Stimulated activated naive B cell treated with anti-CD40 and anti-IgM and Interleukin-4, amounts not matched to agents 10 μg/mL and 1 μg/mL and 100 μg/mL, for 72 hours (primary cell): ENCODE data around the gene PPP4C.
"Not testable (repeated sequence)": the region's sequence is repeated elsewhere in the genome, so short reads cannot be mapped to it uniquely, and the experiment has no call there.

ENCODE experiments used
- ATAC-seq, 2 donors: fragments of 150-1000 bp; cut with Tn5 transposase; replicated peaks; 2 replicates each; pipeline ENCODE4 v1.10.0; 2021; ENCODE audit warnings: moderate library complexity in 1 of 2
- DNase-seq: peaks from one replicate; pipeline ENCODE4 v3.0.0; 2021
- H3K27ac Mint-ChIP-seq: one replicate; pipeline ENCODE4 v1.8.0; 2022; ENCODE audit warnings: mild to moderate bottlenecking, mixed read lengths
- H3K27me3 Mint-ChIP-seq, 2 donors: one replicate each; pipeline ENCODE4 v1.8.0; 2022; ENCODE audit warnings: mixed read lengths in 2 of 2
- H3K36me3 Mint-ChIP-seq, 2 donors: one replicate each; pipeline ENCODE4 v1.8.0; 2022; ENCODE audit warnings: mixed read lengths in 2 of 2, mild to moderate bottlenecking in 1 of 2
- H3K4me1 Mint-ChIP-seq, 2 donors: one replicate each; pipeline ENCODE4 v1.8.0; 2022; ENCODE audit warnings: mixed read lengths in 2 of 2, mild to moderate bottlenecking in 1 of 2
- H3K4me3 Mint-ChIP-seq, 2 donors: one replicate each; pipeline ENCODE4 v1.8.0; 2022; ENCODE audit warnings: mild to moderate bottlenecking in 2 of 2, mixed read lengths in 2 of 2, moderate library complexity in 1 of 2
- H3K9me3 Mint-ChIP-seq, 2 donors: one replicate each; pipeline ENCODE4 v1.8.0; 2022; ENCODE audit warnings: mixed read lengths in 2 of 2, mild to moderate bottlenecking in 1 of 2

The PPP4C gene

DNA sequence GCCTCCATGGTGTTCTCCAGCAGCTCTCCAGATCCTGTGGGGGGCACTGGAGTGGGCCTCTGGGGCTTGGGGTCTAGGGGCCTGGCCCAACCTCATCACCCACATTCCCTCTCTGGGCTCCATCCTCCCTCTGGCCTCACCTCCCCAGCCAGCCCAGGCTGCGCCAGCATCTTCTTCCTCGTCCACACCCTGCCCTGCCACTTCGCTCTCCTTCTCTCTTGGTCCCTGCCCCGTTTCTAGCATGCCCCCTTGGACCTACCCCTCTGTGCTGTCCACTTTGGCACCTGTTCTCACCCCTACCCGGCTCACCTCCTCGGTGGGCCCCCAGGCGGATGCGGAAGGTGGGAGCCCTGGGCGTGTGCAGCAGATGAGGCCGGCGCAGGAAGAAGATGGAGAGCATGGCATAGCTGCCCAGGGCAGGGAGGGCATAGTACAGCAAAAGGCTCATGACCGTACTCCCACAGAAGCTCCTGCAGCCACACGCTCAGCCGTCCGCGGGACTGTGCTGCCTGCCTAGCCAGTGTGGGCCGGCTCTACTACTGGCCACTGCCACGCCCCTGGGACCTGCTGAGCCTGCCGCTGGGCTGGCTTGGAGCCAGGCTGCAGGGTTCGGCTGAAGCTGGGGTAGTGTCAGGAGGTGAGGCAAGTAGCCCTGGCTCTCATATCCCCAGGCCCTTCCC is 37.4 kb downstream of the PPP4C start, which contains the start of gene GDPD3:
Gene GDPD3, minus strand, starts transcription at position 507 of the 680 bp plus-strand sequence. Its CDS starts 59 bp downstream, at position 448.
- H3K27ac Mint-ChIP-seq = peak within 1 kb of the TSS; percentile 1
- peaks cover 4 to 6% of the 10 kb centered on the region in 2 donors for H3K4me1 Mint-ChIP-seq
- DNase-seq = no peak
- no peak within 1 kb of the TSS for H3K4me3 Mint-ChIP-seq
- no peak for ATAC-seq
- no peaks in the 10 kb centered on the region for H3K9me3 Mint-ChIP-seq
- no peaks in the 10 kb centered on the region for H3K27me3 Mint-ChIP-seq
- peaks cover 26 to 38% of the 10 kb centered on the region in 2 donors for H3K36me3 Mint-ChIP-seq

DNA sequence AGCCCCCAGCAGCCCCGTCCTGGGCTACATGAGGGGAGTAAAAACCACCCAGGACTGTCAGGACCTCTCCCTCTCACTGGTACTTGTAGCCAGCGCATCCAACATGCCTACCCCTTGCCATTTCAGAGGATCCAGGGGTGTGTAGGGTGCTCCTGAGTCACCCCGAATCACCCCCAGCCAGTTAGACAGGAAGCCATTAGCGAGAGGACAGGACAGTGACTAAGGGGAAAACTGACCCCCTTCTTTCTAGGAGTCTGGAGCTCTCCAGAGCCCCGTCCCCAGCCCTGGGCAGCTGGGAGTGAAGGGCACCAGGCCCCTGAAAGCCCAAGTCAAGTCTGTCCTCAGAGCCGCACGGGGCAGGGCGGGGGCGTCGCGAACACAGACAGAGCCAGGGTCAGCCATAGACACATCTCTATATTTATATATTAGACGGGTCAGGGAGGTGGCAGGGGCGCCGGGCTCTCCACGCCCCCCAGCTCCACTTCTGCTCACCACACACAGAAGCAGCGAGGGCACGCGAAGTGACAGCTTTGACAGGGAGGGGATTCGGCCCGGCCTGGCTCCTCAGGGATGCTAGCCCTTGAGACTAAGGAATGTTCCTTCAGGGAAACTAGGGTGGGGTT is 38.0 kb downstream of the PPP4C start:
- H3K27me3 Mint-ChIP-seq = no peaks in the 10 kb centered on the region
- H3K9me3 Mint-ChIP-seq = no peaks in the 10 kb centered on the region
- peaks cover 27 to 38% of the 10 kb centered on the region in 2 donors for H3K36me3 Mint-ChIP-seq
- peaks cover 4 to 6% of the 10 kb centered on the region in 2 donors for H3K4me1 Mint-ChIP-seq
- no peak for ATAC-seq
- H3K27ac Mint-ChIP-seq = no peak overlapping the region
- no peak overlapping the region for H3K4me3 Mint-ChIP-seq
- DNase-seq = no peak

DNA sequence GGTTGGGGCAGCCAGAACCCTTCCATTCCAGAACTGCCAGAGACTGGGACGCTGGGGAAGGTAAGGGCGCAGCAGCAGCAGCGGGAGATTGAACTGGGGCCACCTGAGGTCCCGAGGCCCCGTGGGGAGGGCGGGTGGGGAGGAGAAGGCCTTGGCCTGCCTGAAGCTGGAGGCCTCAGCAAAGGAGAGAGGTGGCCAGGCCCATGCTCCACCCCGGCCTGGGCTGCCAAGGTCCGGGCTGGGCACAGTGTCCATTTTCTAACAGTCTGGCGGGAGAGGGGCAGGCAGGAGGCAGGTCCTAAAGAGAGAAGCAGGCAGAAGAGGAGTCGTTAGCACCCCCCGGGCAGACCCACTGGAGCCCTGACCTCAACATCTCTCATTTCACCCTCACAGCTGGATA is 38.6 kb downstream of the PPP4C start:
- no peak overlapping the region for H3K4me3 Mint-ChIP-seq
- H3K27ac Mint-ChIP-seq = no peak overlapping the region
- H3K4me1 Mint-ChIP-seq = peaks cover 4 to 6% of the 10 kb centered on the region in 2 donors
- H3K9me3 Mint-ChIP-seq = no peaks in the 10 kb centered on the region
- ATAC-seq (no peak), DNase-seq (no peak)
- H3K27me3 Mint-ChIP-seq = no peaks in the 10 kb centered on the region
- H3K36me3 Mint-ChIP-seq = peaks cover 29 to 42% of the 10 kb centered on the region in 2 donors

DNA sequence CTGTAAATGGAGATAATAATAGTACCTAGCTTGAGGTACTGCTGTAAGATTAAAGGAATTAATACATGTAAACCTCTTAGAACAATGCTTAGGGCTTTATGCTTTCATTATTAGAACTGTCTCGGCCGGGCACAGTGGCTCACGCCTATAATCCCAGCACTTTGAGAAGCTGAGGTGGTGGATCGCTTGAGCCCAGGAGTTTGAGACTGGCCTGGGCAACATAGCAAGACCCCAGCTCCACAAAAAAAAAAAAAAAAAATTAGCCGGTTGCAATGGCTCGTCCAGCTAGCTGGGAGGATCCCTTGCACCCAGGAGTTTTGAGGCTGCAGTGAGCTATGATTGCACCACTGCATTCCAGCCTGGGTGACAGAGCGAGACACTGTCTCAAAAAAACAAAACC is 39.0 kb downstream of the PPP4C start:
- peaks cover 30 to 43% of the 10 kb centered on the region in 2 donors for H3K36me3 Mint-ChIP-seq
- not testable (repeated sequence) for H3K4me3 Mint-ChIP-seq, ATAC-seq, H3K27ac Mint-ChIP-seq, H3K9me3 Mint-ChIP-seq, DNase-seq, H3K4me1 Mint-ChIP-seq, H3K27me3 Mint-ChIP-seq

DNA sequence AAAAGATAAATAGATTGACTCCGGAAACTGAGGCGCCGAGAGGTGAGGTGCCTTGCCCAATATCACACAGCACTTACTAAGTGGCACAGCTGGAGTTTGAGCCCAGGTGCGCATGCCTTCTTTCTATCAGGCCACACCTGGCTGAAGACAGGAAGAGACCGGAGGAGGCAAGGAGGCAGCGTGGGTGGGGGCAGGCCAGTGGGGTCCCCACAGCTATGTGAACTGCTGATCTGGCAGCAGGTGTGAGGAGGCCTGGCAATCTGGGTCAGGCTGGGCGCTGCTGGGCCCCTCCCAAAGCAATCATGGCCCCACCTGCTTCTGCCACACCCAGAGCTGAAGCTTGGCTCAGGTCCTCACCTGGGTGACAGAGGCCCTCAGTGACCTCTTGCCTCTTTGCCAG is 39.4 kb downstream of the PPP4C start:
- Mint-ChIP-seq H3K4me1 (peaks cover 4 to 11% of the 10 kb centered on the region in 2 donors), H3K9me3 (no peaks in the 10 kb centered on the region), H3K36me3 (peaks cover 30 to 46% of the 10 kb centered on the region in 2 donors), H3K27me3 (no peaks in the 10 kb centered on the region), H3K27ac (peak overlapping the region; percentile 47), H3K4me3 (no peak overlapping the region)
- peak in 1 of 2 donors; percentile 34 for ATAC-seq
- no peak for DNase-seq

DNA sequence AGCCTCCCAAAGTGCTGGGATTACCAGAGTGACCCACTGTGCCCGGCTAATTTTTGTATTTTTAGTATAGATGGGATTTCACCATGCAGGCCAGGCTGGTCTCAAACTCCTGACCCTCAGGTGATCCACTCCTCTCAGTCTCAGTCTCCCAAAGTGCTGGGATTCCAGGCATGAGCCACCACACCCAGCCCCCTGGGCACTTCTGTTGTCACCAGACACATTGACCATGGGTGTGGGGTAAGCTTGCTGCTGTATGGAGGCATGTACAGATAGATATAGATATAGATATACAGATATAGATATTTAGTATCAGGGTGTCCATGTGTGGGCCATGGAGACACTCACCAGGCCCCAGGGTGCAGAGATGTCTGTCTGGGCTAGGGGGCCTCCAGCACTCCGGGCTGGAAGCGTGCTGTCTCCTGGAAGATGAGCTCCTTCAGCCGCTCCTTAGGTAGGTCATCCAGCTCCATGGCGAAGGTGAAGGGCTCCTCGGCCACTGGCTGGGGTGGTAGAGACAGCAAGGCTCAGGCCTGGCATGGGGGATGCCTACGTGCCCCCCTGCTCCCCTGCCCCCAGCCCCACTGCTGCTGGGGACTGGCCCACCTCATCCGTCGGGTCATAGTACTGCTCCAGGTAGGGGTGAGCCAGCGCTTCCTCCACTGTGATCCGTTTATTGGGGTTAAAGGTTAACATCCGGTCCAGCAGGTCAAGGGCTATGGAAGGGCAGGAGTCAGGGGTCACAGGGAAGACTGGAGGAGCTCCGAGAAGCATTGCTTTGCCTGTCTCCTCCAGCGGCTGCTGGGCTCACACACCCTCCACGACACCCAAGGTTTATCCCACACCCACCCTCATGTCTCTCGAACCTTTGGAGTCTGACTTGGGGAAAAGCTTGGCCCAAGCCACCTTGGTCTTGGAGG is 40.8 kb downstream of the PPP4C start:
- no peak for DNase-seq
- Mint-ChIP-seq H3K27me3 (no peaks in the 10 kb centered on the region), H3K9me3 (no peaks in the 10 kb centered on the region), H3K4me1 (peaks cover 6 to 18% of the 10 kb centered on the region in 2 donors), H3K27ac (no peak overlapping the region), H3K4me3 (no peak overlapping the region), H3K36me3 (peaks cover 26 to 40% of the 10 kb centered on the region in 2 donors)
- no peak for ATAC-seq

DNA sequence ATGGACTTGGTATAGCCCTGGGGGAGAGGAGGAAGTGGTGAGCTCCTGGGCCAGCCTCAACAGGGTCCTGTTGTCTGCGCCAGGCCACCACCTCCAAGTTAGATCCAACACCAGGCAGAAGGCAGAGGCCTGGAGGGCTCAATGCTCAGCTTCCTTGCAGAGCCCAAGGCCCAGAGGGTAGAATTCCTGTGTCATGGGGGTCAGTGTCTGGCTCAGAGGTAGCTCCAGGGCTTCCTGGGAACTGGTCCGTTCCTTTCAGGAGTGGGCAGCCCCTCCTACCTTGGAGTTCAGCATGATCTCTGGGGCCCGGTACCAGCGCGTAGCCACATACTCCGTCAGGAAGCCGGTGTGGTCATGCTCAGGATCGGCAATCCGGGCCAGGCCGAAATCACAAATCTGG is 42.0 kb downstream of the PPP4C start:
- Mint-ChIP-seq H3K4me1 (peaks cover 14 to 31% of the 10 kb centered on the region in 2 donors), H3K9me3 (no peaks in the 10 kb centered on the region), H3K27me3 (no peaks in the 10 kb centered on the region), H3K36me3 (peaks cover 23 to 35% of the 10 kb centered on the region in 2 donors), H3K4me3 (no peak overlapping the region), H3K27ac (peak overlapping the region; percentile 25)
- DNase-seq (no peak), ATAC-seq (no peak)

DNA sequence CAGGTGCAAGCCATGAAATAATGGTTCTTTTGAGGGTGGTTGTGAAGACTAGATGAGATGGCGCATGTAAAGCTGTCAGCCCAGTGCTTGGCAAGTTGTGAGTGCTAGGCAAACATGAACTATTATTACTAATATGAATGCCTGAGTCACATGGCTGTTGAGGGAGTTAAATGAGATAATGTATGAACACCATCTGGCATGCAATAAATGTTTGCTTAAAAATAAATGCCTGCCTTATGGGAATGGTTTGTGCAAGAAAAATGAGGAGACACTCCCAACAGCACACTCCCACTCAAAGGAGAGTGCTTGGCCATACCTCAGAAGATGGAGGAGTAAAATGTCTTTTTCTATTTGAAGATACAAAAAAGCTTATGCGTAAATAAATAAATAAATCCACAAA is 43.6 kb downstream of the PPP4C start:
- Mint-ChIP-seq H3K36me3 (peaks cover 16 to 24% of the 10 kb centered on the region in 2 donors), H3K27me3 (no peaks in the 10 kb centered on the region), H3K27ac (no peak overlapping the region), H3K4me3 (no peak overlapping the region), H3K9me3 (no peaks in the 10 kb centered on the region), H3K4me1 (peaks cover 11 to 31% of the 10 kb centered on the region in 2 donors)
- no peak for DNase-seq
- ATAC-seq = no peak

DNA sequence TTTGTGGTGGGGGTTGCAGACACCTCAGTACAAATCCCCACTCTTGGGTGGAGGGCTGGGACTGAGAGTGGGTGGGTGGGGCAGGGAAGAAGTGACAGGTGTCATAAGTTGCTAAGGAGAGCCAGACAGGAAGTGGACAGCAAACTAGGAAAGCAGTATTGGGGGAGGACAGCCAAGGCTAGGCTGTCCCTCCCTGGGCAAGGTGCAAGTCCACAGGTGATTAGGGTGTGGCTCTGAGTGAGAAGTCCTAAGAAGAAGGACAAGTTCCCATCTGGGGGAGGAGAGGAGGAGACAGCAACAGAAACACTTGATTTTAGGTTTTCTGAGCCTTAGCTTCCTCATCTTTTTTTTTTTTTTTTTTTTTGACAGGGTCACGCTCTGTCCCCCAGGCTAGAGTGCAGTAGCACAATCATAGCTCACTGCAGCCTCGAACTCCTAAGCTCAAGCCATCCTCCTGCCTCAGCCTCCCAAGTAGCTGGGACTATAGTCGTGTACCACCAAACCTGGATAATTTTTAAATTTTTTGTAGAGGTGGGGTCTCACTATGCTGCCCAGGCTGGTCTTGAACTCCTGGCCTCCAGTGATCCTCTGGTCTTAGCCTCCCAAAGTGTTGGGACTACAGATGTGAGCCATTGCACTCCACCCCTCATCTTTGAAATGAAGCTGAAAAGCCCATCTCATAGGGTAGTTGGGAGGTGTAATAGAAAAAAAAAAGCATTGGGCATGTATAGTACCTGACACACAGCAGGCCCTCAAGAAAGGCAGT is 44.7 kb downstream of the PPP4C start:
- Mint-ChIP-seq H3K4me3 (no peak overlapping the region), H3K27me3 (no peaks in the 10 kb centered on the region), H3K4me1 (peaks cover 10 to 31% of the 10 kb centered on the region in 2 donors), H3K27ac (peak overlapping the region; percentile 71), H3K36me3 (peaks cover 13 to 17% of the 10 kb centered on the region in 2 donors), H3K9me3 (no peaks in the 10 kb centered on the region)
- no peak for ATAC-seq
- no peak for DNase-seq

DNA sequence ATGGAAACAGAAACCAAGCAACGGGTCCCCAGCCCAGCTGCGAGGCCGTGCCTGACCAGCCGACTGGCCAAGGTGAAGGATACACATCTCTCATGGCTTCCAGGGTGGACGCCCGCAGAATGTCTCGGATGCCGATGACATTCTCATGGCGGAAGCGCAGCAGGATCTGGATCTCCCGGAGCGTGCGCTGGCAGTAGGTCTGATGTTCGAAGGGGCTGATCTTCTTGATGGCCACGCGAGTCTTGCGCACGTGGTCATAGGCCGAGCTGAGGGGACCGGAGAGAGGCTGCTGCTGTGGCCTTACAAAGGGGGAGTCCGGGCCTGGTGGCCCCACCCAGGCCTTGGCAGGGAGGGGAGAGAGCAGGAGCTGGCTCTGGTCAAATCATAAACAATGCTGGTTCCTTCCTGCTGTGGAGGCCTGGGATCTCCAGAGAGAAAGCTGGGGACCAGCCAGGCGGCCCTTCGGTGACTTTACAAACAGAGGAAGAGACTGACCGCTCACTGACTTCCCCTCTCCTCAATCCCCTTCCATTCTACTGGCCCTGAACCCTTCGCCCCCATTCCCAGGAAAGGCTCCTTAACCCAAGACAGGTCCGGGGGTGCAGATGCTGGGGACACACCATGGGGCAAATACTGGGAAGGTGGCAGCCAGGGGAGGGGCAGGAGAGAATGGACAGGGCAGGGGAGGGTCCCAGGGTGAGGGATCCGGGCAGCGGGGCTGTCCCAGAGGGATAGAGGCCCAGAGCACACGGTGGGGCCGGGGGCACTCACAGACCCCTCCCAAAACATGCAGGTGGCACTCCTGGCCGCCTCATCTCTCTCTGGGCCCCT is 46.2 kb downstream of the PPP4C start:
- DNase-seq (no peak), ATAC-seq (no peak)
- no peaks in the 10 kb centered on the region for H3K27me3 Mint-ChIP-seq
- peak overlapping the region; percentile 96 for H3K27ac Mint-ChIP-seq
- H3K4me3 Mint-ChIP-seq = peak overlapping the region; percentile 87 to 92
- H3K4me1 Mint-ChIP-seq = peaks cover 12 to 39% of the 10 kb centered on the region in 2 donors
- H3K36me3 Mint-ChIP-seq = peaks cover 13 to 18% of the 10 kb centered on the region in 2 donors
- no peaks in the 10 kb centered on the region for H3K9me3 Mint-ChIP-seq

DNA sequence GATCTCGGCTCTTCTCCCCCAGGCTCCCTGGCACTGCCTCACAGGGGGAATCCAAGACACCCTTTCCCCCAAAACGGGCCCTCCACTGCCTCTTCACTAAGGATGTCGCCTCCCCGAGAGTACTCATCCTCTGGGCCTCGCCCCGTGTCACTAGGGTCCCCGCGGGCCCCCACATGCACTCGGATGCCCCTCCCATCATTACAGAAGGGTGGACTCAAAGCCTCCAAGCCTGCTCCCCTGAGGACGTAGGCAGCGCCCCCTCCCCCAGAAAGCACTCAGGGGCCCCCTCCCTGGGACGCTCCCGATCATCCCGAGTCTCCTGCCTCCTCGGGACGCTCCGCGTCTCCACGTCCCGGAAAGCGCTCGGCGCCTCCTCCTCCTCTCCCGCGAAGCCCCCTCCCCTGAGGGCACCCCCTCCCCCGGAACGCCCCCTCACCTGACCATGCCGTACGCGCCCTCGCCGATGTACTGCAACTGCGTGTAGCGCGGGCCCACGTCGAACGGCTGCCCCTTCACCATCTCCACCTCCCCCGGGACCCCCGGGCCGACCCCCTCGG is 46.9 kb downstream of the PPP4C start:
- H3K27ac Mint-ChIP-seq = peak overlapping the region; percentile 96
- ATAC-seq (peak; percentile 24 to 28), DNase-seq (no peak)
- H3K4me3 Mint-ChIP-seq = peak overlapping the region; percentile 87 to 92
- peaks cover 13 to 17% of the 10 kb centered on the region in 2 donors for H3K36me3 Mint-ChIP-seq
- H3K27me3 Mint-ChIP-seq = no peaks in the 10 kb centered on the region
- peaks cover 15 to 43% of the 10 kb centered on the region in 2 donors for H3K4me1 Mint-ChIP-seq
- no peaks in the 10 kb centered on the region for H3K9me3 Mint-ChIP-seq

DNA sequence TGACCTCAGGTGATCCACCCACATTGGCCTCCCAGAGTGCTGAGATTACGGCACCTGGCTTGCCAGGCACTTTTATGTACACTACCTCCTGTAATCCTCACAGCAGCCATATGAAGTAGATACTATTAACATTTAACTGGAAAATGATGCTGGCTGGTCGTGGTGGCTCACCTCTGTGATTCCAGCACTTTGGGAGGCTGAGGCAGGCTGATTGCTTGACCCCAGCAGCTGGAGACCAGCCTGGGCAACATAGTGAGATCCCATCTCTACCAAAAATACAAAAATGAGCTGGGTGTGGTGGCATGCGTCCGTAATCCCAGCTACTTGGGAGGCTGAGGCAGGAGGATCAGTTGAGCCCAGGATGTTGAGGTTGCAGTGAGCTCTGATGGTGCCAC is 49.2 kb downstream of the PPP4C start:
- ATAC-seq (no peak), DNase-seq (no peak)
- peaks cover 15 to 41% of the 10 kb centered on the region in 2 donors for H3K4me1 Mint-ChIP-seq
- H3K9me3 Mint-ChIP-seq = no peaks in the 10 kb centered on the region
- H3K36me3 Mint-ChIP-seq = peaks cover 7 to 8% of the 10 kb centered on the region in 2 donors
- H3K27ac Mint-ChIP-seq = no peak overlapping the region
- H3K27me3 Mint-ChIP-seq = no peaks in the 10 kb centered on the region
- H3K4me3 Mint-ChIP-seq = no peak overlapping the region

DNA sequence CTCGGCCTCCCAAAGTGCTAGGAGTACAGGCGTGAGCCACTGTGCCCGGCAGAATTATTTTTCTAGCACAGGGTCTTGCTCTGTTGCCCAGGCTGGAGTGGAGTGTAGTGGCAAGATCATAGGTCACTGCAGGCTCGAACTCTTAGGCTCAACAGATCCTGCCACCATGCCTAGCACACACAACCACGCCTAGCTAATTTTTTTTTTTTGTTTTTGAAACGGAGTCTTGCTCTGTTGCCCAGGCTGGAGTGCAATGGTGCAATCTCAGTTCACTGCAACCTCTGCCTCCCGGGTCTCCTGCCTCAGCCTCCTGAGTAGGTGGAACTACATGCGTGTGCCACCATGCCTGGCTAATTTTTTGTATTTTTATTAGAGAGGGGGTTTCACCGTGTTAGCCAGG is 49.9 kb downstream of the PPP4C start:
- H3K27me3 Mint-ChIP-seq, H3K27ac Mint-ChIP-seq, H3K36me3 Mint-ChIP-seq, DNase-seq, ATAC-seq, H3K4me3 Mint-ChIP-seq, H3K9me3 Mint-ChIP-seq: not testable (repeated sequence)
- H3K4me1 Mint-ChIP-seq = peaks cover 13 to 34% of the 10 kb centered on the region in 2 donors
